HG03175 (cell line): ENCODE measurements around the gene PIGZ.

Experiments
- ATAC-seq: cut with Tn5 transposase; IDR thresholded peaks from one replicate; pipeline ENCODE4 v1.9.1; 2021; ENCODE audit warnings: mild to moderate bottlenecking, moderate library complexity; ENCODE audit not compliant: unreplicated experiment

Gene PIGZ

GRCh38 chr3:197002701-197003454 lies 34.2 kb upstream of the PIGZ start:
- ATAC-seq: peak; percentile 75

- peak; percentile 4 for ATAC-seq
Measured at GRCh38 chr3:197001972-197002700, 33.5 kb upstream of the PIGZ start.

- no peak for ATAC-seq
Measured at GRCh38 chr3:197001106-197001971, 32.7 kb upstream of the PIGZ start.

- no peak for ATAC-seq
Measured at GRCh38 chr3:197000211-197000610, 31.6 kb upstream of the PIGZ start.

GRCh38 chr3:196998966-196999760 lies 30.5 kb upstream of the PIGZ start:
- ATAC-seq: no peak

GRCh38 chr3:196997311-196997710 lies 28.7 kb upstream of the PIGZ start:
- no peak for ATAC-seq

- no peak for ATAC-seq
Measured at GRCh38 chr3:196996454-196997265, 28.0 kb upstream of the PIGZ start.

- no peak for ATAC-seq
Measured at GRCh38 chr3:196995646-196996355, 27.2 kb upstream of the PIGZ start.

GRCh38 chr3:196995027-196995426 lies 26.4 kb upstream of the PIGZ start:
- ATAC-seq: no peak

GRCh38 chr3:196994056-196994455 lies 25.4 kb upstream of the PIGZ start:
- ATAC-seq: no peak

- no peak for ATAC-seq
Measured at GRCh38 chr3:196992461-196993065, 23.9 kb upstream of the PIGZ start.

GRCh38 chr3:196991581-196992460 lies 23.2 kb upstream of the PIGZ start:
- ATAC-seq: no peak

GRCh38 chr3:196990601-196991007 lies 22.0 kb upstream of the PIGZ start:
- ATAC-seq: no peak

GRCh38 chr3:196989721-196990262 lies 21.2 kb upstream of the PIGZ start:
- no peak for ATAC-seq

- no peak for ATAC-seq
Measured at GRCh38 chr3:196988241-196989029, 19.8 kb upstream of the PIGZ start.

- ATAC-seq: no peak
Measured at GRCh38 chr3:196987022-196987421, 18.4 kb upstream of the PIGZ start.
